ENCODE data around the gene DGKB.
A peak's percentile ranks its signal among the peaks of the same experiment; 100 is the strongest.

DGKB gene

DNA sequence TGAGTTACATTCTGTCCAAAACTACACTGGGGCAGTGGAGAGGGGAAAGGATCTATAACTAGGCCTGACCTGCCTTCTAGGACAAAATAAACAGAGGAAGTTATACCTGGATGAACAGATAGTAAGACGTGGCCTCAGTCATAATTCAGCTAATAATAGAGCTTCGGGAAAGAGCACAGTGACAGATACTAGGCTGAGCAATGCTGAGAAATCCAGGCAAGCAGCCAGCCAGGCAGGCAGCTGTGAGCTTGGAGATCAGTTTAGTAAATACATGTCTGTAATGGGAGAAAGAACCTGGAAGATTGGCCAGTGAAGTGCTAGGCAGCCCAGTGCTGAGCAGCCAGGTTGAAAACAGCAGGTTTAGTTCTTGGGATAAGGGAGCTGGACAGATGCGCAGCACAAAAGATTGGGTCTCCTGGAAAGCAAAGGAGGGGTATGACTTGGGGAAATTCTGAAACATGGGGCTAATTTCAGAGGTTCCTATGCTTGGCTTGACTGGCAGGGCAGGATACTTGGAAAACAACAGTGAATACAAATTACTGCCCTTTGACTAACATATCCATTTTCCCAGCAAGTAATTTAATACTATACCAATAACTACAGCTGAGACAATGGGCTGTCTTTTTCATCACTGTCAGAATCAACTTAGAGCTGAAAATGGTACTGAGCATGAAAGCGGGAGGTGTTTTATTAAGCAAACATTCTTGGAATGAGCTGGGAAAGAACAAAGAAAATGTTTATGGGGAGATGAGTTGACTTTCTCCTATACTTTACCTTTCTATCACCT, 140.8 kb downstream of the DGKB start:
- DNase-seq (ENCODE audit: low read depth, low spot score), result peak; percentile 81

- DNase-seq (ENCODE audit: low read depth, low spot score), result no peak
These were observed 141.6 kb downstream of the DGKB start for GRCh38 chr7:14760730-14761478.

DNA sequence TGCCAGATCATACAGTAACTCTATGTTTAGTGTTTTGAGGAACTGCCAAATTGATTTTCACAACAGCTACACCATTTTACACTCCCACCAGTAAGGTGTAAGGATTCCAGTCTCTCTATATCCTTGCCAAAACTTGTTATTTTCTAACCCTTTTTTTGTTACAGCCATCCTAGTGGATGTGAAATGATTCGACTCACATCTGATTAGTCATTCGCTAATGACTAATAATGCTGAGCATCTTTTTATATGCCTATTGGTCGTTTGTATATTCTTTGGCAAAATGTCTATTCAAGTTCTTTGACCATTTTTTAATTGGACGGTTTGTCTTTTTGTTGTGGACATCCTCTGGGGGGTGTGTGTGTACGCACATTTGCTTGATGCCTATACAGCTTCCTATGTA, 142.8 kb downstream of the DGKB start:
- no peak for DNase-seq (ENCODE audit: low read depth, low spot score)

DNA sequence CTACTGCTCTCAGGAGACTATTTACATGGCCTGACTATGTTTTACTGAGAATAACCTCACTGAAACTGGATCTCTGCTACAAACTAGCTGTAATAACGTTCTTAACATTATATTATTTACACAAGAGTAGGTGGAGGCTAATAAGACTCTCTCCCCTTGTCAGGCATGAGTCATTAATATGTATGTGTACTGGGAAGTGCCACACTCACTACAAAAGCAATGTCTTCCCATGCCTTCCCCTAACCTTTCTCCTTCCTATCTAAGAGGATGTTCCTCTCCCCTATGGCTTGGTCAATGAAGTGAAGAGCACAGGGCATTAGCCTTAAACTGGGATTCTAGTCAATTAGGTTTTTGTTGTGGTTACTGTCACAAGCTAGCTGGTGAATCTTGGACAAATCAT, 147.9 kb downstream of the DGKB start:
- DNase-seq (ENCODE audit: low read depth, low spot score), result peak; percentile 15

- DNase-seq (ENCODE audit: low read depth, low spot score), result no peak
These were observed 150.2 kb downstream of the DGKB start for GRCh38 chr7:14752301-14752700.

DNA sequence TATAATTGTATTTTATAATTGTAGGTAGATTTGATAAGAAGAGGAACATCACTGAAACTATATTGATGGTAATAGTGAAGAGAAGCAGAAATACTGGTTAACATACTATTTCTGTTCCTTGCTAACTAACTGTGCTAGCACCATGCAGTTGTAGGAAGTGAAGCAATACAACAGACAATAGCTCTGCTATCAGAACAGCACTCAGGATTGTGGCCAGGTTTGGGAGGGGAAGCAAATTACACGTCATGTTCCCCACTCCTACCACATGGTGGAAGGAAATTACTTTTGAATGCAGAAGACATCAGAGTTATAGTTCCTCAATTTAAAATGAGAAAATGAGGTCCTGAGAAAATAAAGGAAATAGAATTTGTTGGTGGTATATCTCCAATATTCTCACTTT, 151.1 kb downstream of the DGKB start:
- no peak for DNase-seq (ENCODE audit: low read depth, low spot score)

DNA sequence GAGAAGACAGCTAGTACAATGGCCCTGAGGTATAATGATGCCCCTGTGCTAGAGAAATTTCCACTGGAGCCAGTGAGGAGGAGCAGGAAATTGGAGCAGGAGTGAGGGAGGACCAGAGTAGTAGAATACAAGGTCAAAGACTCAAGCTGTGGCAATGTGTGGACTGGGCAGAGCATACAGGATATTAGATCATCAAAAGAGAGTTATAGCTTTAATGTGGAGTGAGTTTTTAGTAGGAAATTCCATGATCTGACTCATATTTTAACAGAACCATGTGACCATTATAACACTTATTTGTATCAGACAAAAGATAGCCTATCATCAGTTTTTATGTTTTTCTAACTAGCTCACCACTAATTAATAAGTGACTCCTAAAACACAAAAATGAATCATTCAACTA, 154.1 kb downstream of the DGKB start:
- peak; percentile 32 for DNase-seq (ENCODE audit: low read depth, low spot score)

- no peak for DNase-seq (ENCODE audit: low read depth, low spot score)
These were observed 154.8 kb downstream of the DGKB start for GRCh38 chr7:14747701-14748100.

GRCh38 chr7:14745076-14745475, 157.5 kb downstream of the DGKB start:
- DNase-seq (ENCODE audit: low read depth, low spot score), result no peak

- no peak for DNase-seq (ENCODE audit: low read depth, low spot score)
These were observed 161.9 kb downstream of the DGKB start for GRCh38 chr7:14740606-14741005.

DNA sequence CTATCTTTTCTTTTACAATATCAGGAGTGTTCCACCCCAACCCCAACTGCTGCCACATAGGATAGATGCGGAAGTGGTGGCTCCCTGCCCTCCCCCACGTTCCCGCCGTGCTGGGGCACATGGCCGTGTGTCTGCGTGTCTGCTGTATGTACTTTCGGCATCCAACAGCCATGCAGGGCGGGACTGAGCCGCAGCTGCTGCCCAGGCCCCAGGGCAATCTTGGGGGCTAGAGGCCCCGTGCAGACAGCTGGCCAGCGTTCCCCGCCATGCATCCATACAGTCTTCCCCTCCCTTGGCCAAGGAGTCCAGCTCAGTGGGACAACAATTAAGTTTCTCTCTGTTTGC, 162.7 kb downstream of the DGKB start:
- DNase-seq (ENCODE audit: low read depth, low spot score), result no peak

DNA sequence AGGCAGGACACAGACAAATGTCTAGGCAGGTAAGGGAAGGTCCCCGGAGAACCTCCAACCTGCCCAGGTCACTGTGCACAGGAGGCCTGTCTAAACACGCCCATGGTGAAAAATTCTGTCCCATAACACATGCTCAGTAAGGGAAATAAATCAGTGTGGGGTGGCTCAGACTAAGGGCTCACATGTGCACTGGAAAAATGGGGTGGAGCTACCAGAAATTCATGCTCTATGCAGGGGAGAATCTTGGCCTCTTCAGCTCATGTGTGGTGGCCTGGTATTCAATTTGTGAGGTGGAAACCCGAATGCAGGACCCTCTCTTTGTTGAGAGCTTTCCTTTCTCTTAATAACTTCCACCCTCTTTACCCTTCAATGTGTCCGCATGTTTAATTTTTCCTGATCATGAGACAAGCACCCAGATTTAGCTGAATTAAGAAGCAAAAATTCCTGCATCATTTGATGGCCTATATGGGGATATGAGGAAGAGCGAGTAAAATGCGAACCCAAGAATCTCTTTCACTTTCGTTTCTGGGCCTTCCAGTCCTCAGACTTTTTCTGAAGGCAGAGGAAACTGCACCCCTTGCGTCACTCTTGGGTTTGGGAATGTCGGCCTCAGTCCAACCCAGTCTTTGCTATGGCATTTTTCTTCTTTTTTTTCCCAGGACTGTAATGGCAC, 163.2 kb downstream of the DGKB start:
- DNase-seq (ENCODE audit: low read depth, low spot score), result no peak

GRCh38 chr7:14738086-14738485, 164.5 kb downstream of the DGKB start:
- no peak for DNase-seq (ENCODE audit: low read depth, low spot score)

DNA sequence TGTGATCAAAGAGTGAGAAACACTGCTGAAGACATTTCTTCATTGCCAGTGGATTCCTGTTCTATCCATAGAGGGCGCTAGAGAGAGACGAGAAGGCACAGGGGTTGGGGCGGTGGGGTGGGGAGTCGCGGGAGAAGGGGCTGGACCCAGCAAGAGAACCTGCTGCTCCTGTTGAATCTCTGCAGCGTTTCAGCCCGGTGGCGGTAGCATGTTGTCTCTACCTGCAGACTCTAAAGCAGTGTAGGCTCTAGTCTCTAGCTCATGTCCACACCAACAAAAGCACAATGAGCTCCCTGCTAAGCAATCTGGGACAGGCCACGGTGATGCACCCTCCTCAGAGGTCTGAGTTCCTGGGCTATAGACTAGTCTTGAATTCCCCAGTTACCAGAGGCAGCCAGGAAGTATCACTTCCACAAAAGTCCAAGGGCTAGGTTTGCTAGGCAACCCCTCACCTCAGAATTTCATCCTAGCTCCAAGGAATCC, 167.7 kb downstream of the DGKB start:
- DNase-seq (ENCODE audit: low read depth, low spot score), result no peak

DNA sequence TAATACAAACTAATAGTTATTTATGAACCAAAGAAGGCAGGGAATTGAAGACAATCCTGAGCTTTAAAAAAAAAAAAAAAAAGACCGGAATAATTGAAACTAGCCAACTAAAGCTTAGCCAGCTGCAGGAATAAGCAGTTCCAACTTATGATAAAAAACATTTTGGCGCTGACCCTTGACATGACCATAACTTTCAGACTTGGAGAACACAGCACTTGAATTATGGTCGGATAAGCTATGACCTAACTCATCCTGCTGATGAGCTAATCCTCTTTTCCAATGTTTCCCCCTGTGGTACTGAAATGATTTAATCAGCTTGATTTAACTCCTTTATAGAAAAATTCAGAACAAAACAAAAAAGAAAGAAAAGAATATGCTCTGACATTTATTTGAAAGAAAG, 181.8 kb downstream of the DGKB start:
- DNase-seq (ENCODE audit: low read depth, low spot score), result no peak

DNA sequence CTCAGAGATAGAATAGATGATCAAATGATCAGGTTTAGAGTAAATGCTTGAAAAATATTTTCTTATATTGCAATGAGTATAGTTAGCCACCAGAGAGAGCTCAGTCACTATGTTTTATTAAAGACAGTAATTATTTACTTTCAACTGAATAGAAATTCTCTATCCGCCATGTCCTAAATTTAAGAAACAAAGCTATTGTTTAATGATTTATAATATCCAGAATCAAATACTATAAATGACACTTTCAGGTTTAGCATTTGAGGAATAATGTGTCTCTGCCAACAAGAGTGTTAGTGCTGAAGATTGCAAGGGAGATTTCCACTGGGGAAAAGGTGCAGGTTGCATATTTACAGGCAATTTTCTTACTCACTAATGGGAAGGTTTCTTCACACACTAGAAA, 184.7 kb downstream of the DGKB start:
- peak; percentile 30 for DNase-seq (ENCODE audit: low read depth, low spot score)

DNA sequence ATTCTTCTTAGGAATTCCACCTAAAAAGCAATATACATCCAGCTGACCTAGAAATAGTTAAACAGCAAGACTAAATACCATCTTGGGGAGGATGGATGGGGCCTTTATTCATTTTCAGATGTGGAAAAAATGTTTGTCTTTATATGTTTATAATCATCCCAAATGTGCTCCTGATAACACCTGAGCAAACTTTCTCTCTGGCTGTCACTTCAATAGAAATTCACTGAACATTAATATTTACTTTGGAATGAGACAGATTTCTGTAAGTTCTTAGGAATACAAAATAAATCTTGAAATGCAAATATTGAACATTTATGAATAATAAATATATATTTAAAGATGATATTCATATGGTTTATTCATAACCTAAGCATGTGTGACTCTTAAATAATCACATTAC, 185.4 kb downstream of the DGKB start:
- DNase-seq (ENCODE audit: low read depth, low spot score), result no peak

DNA sequence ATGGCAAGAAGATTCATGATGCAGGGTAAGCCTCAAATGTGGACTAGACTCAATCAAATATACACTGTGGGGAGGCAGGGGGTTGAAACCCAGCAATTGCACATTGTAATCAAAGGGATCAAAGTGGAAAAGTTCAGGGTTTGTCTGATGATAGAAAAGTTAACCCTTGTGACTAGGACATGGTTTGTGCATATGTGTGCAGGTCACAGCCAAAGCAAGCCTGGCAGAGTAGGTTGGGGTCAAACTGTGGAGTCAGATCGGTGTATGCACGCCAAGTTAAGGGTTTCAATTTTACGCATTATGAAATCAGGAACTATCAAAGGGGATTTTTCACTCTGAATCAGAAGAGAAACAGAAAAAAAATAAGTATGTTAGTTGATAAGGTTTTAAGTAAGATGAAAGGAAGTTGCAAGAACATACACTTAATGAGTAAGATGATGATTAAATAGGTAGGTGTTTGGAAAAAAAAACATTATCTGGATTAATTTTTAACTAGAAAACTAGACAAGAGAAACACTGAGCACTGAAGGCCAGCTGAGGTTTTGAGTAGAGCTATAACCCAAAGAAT, 188.3 kb downstream of the DGKB start:
- no peak for DNase-seq (ENCODE audit: low read depth, low spot score)

GRCh38 chr7:14698239-14698638, 204.3 kb downstream of the DGKB start:
- DNase-seq (ENCODE audit: low read depth, low spot score), result peak; percentile 9

DNA sequence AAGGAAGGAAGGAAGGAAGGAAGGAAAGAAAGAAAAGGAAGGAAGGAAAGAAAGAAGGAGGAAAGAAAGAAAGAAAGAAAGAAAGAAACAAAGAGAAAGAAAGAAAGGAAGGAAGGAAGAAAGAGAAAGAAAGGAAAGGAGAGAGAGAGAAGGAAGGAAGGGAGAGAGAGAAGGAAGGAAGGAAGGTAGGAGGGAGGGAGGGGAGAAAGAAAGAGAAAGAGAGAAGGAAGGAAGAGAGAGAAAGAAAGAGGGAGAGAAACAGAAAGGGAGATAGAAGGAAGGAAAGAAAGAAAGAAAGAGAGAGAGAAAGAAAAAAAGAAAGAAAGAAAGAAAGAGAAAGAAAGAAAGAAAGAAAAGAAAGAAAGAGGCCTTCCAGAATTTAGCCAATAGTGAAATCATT, 204.9 kb downstream of the DGKB start:
- DNase-seq (ENCODE audit: low read depth, low spot score), result no peak

- DNase-seq (ENCODE audit: low read depth, low spot score), result peak; percentile 67
These were observed 210.9 kb downstream of the DGKB start for GRCh38 chr7:14691597-14692203.

DNA sequence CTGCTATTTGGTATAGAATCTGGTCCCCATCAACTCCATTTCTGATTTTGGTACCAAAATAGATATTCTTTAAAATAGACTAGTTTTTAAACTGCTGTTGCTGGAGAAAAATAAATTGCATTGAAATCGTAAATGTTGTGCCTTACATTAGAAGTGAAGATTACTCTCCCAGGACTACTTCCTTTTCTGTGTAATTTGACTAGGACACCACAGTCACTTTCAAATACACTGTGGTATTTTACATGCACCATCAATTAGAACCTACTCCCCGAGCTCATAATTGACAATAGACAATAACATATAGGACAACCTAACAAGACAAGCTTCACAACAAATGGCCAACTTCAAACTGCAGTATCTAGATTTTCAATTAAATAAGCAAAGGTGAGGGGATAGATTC, 211.5 kb downstream of the DGKB start:
- no peak for DNase-seq (ENCODE audit: low read depth, low spot score)
